T47D (cell line): Measurements from ENCODE around the gene FXYD3.

Experiments
- DNase-seq, 2 experiments: peaks; one replicate each; pipeline versions ENCODE4 v3.0.0 to v3.0.0-alpha.2; 2011 to 2012; ENCODE audit warnings: low read depth in 1 of 2, low spot score in 1 of 2
- JUND ChIP-seq: IDR thresholded peaks from 2 replicates; pipeline ENCODE4 v1.6.1; 2012; ENCODE audit warnings: low read depth
- in situ Hi-C: cut with HindIII; loops from 2 replicates; pipeline ENCODE4 v1.10.0; 2016; ENCODE audit warnings: low sequenced_read_pairs, low pct_unique_long_range_greater_than_20kb

The FXYD3 gene

DNA sequence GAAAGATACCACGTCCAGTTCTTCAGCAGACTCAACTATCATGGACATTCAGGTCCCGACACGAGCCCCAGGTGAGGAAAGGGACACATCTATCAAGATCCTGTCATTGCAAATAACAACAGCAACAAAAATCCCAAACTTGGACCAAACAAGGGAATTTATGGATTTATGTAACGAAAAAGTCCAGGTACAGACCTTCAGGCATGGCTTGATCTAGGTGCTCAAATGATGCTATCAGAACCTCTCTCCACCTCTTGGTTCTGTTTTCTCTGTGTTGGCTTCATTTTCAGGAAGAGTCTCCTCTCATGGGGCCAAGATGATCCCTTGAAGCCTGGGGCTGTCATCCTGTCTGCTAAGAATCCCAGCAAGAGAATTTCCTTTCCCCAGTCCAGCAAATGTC lies 41.8 kb downstream of the FXYD3 start:
- no peak for DNase-seq
- in situ Hi-C loops, result no loop called here
- no peak for TF ChIP-seq JUND

DNA sequence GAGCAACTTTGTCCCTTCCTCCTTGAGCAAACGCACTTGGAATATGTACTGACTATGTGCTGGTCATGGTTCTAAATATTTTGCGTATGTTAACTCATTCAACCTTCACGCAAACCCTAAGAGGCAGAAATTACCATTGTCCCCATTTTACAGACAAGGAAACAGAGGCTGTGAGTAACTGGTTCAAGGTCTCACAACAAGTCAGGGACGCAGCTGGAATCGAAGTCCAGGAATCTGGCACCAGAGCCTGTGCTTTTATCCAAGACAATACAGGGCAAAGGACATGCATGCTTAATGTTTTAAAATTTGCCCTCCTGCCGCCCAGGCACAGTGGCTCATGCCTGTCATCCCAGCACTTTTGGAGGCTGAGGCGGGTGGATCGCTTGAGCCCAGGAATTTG lies 44.0 kb downstream of the FXYD3 start:
- in situ Hi-C loops, result no loop called here
- TF ChIP-seq JUND, result no peak
- no peak for DNase-seq

DNA sequence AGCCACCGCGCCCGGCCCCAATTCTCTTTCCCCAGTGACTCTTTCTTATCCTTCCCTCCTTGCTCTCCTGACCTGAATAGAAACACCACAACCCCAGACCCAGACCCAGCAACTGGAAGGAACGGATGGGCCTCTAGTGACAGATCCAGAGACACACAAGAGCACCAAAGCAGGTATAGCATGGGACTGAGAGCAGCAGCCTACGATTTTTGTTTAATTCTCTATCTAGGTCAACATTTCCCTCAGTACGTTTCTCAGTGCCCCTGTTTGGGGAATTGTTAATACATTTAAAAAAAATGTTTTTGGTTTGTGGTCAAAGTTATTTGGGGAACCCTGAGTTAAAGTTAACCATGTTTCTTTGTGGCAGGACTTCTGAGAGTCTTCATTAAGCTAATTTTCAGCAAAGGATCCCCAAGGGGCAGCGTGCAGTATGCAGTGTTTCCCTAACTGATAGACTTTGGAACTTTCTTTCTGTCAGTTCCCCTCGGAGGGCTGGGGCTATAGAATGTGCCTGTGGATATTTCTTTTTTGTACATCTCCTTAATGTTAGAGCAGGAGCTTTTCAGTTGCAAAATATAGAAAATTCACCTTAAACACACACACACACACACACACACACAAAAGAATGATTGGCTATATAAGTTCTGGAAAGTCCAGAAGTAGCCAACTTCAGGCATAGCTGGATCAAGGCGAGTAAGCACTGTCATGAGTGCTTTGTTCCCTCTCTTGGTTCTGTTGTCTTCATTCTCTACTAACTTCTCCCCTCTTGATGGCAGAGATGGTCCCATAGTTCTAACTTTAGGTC lies 45.2 kb downstream of the FXYD3 start:
- in situ Hi-C loops, result no loop called here
- TF ChIP-seq JUND, result no peak
- DNase-seq, result no peak

DNA sequence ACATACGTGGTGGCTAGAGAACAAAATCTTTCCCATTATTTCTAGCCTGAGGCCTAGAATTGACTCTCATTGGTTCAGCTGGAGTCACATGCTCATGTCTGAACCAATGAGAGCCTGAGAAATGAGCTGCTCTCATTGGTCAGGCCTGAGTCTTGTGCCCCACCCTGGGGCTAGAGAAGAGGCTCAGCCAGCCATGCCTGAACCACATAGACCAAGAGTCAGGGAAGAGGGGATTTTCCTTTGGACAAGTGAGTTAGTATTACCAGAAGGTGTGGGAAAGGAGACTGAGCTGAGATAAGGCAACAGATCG lies 45.8 kb downstream of the FXYD3 start:
- no peak for DNase-seq
- no peak for TF ChIP-seq JUND
- in situ Hi-C loops, result no loop called here

DNA sequence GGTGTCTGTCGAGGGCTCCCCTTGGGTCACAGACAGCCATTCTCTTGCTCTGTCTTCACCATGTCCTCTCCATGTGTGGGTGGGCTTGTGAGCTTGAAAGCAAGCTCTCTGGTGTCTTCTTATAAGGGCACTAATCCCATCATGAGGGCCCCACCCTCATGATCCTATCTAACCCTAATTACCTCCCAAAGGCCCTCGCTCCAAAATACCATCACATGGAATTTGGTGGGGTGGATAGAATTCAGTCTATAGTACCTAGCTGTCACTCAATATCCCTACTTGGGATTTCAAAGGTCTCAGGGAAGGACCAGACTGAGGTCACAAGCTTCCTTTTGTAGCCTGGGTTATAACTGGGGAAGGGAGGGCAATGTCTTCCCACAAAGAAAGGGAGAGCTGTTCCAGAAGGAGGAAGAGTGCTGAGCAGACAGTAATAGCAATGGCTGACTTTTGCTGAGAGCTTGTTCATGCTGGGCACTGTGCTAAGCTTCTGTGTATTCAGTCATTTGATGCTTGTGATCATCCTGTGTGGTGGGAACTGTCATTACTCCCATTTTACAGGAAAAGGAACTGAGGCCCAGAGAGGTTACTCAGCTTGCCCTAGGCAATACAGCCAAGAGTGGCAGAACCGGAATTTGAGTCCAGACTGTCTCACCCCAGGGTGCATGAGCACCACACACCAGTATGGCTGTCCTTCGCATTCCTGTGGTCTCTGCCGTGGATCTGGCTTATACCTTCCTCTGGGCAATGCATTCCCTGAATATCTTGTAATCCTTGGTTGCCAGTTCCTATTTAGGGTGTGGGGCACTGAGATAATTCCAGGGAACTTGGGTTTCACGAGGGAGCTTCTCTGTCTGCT lies 47.1 kb downstream of the FXYD3 start:
- DNase-seq, result peak in 1 of 2 experiments; percentile 96
- no peak for TF ChIP-seq JUND

DNA sequence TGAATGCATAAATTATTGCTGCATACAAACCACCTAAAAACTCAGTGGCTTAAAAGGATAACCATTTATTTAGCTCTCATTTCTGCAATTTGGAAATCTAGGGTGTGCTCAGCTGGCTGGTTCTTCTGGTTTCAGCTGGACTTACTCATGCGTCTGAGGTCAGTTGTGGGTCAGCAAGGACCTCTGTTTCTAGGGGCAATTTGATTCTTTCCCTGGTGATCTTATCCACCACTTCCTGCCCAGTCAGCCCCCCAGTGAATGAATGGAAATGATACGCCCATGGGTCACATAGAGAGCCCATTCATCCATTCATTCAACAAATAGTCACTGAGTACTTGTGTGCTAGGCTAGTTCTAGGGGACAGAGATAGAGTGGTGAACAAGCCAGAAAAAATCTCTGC lies 48.8 kb downstream of the FXYD3 start:
- DNase-seq, result peak in 1 of 2 experiments; percentile 51
- no peak for TF ChIP-seq JUND
- in situ Hi-C loops, result no loop called here

More for the DNA sequence above, 47.1 kb downstream of the FXYD3 start:
- in situ Hi-C loops, result no loop called here

DNA sequence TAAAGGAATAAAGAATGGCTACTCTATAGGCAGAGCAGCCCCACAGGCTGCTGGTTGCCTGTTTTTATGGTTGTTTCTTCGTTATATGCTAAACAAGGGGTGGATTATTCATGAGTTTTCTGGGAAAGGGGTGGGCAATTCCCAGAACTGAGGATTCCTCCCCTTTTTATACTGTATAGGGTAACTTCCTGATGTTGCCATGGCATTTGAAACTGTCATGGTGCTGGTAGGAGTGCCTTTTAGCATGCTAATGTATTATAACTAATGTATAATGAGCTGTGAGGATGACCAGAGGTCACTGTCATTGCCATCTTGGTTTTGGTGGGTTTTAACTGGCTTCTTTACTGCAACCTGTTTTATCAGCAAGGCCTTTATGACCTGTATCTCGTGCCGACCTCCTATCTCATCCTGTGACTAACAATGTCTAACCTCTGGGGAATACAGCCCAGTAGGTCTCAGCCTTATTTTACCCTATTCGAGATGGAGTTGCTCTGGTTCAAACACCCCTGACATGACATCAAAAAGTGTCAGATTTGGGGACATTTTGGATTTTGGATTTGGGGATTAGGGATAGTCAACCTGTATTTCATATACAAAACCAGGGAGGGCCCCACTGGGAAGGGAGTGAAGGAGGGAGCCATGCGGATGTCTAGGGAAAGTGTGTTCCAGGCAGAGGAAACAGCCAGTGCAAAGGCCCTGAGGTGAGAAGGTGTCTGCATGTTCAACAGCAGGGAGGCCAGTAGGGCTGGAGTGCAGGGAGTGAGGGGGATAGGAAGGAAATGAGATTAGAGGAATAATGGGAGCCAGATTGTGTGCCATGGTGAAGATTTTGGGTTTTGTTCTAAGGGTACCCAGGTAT lies 49.8 kb downstream of the FXYD3 start:
- no peak for DNase-seq
- no peak for TF ChIP-seq JUND
- in situ Hi-C loops, result no loop called here

DNA sequence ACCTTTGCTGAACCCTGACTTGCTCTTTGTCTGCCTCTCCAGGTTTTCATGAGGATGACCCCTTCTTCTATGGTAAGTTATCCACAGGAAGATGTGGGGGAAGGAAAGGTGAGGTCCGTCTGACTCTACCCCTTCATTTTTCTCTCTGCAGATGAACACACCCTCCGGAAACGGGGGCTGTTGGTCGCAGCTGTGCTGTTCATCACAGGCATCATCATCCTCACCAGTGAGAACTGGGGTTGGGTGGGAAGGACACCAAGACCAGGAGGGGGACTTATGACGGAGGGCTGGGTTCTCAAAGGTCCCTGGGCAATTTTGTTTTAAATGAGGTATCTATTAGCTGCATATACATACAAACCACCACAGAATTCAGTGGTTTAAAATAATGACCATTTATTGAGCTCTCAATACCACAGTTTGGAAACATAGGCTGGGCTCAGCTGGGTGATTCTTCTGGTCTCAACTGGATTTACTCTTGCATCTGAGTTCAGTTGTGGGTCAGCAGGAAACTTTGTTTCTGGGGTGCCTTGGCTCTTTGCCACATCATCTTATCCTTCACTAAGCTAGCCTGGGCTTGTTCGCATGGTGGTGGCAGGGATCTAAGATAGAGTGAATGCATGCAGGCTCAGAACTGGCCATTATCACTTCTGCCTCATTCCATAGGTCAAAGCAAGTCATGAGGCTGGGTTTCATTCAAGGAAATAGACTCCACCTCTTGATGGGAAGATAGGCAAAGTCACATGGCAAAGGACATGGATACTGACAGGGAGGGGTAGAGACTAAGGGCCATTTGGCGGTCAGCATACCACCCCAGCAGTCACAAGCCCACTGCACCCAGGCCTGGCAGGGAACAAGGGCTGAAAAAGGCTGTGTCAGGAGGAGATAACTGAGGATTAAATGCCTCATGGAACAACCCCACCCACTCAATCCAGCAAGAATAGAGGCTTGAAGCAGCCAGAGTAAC lies 50.8 kb downstream of the FXYD3 start:
- TF ChIP-seq JUND, result no peak
- no peak for DNase-seq
- in situ Hi-C loops, result no loop called here

DNA sequence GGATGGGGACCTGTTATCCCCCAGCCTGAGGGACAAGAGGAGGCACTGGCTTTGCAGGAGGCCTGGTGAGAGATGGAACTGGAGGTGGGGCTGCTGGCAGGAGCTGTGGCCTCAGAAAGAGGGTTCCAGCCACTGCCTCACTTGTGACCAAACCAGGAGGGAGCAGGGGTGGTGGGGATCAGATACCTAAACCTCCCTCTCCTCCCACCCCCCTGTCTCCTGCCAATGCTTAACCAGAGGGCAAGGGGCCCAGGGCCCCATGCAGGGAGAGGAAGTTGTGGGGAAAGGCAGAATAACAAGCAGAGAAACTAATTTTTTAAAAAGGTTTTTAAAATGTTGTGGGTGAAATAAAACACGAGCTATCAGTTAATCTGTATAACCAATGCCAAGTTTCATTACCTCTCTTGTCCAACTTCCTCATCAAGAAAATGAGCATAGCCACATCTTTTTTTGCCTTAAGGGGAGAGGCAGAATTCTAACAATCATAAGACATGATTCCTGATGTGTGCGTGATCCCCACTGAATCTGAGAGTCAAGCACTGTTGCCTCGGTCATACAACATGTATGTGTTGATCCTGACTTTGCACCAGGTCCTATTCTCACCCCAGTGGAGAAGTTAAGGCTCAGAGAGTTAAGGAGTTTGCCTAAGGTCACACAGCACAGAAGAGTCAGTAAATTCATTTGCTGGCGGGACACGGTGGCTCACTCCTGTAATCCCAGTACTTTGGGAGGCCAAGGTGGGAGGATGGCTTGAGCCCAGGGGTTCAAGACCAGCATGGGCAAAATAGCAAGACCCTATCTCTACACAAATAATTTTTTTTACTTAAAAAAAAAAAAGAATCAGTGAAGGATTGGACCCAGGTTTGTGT lies 51.9 kb downstream of the FXYD3 start:
- TF ChIP-seq JUND, result no peak
- in situ Hi-C loops, result no loop called here
- DNase-seq, result no peak

DNA sequence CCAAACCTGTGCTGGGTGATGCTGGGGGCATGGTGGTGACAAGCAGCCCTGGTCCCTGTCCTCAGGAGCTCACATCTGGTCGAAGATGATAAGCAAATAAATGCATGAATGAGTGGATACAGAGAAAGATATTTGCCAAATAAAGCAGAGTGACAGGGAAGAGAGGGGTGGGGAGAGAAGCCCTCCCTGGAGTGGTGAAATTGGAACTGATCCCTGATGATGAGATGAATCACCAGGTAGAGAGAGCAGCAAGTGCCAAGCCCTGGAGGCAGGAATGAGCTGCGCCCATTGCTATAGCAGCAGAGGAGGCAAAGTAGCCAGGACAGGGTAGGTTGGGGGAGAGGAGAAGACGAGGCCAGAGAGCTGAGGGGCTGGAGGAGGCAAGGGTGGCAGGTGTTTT lies 52.6 kb downstream of the FXYD3 start:
- in situ Hi-C loops, result no loop called here
- no peak for TF ChIP-seq JUND
- DNase-seq, result peak in 1 of 2 experiments; percentile 65
